ENCODE measurements around the gene GPR52.

GPR52 gene

GRCh38 chr1:174466607-174467006 lies 18.8 kb downstream of the GPR52 start:
- DNase-seq (ENCODE audit: low spot score), result no peak

GRCh38 chr1:174469052-174469451 lies 21.3 kb downstream of the GPR52 start:
- DNase-seq (ENCODE audit: low spot score), result no peak

DNA sequence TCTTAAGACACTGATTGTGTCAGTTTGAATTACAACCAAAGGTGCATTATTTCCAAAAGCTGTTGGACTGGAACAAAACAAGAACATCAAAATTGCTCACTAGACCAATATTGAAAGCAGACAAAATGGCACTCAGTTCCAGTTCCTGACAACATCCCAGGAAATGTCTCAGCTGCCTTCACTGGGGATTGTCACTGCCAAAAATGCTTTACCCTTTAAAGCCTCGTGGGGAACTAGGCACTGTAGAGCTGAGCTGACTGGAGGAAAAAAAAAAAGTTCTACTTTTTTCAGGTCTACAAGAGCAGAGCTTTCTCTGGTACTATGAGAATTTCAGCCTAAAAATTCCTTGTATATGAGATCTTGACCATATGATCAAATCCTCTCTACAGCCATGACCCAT lies 21.9 kb downstream of the GPR52 start:
- DNase-seq (ENCODE audit: low spot score), result no peak

- no peak for DNase-seq (ENCODE audit: low spot score)
Observed at GRCh38 chr1:174479281-174479680, 31.5 kb downstream of the GPR52 start.

DNA sequence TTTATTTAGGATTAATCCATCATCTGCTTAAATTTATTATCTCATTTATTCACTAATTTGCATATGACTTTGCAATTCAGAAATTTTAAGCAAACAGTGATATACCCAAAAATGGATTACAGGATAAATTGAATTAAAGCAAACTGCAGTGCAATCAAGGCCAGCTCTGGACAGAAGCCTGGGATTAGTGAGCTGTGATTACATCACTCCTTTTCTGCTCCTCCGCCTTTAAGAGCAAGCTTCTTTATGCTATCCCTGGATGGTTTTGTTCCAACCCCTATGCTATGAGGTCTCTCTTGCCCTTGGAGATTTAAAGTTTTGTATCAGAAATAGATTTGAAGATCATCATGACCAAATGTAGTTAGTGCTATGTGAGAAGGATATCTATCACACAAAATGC lies 32.6 kb downstream of the GPR52 start:
- peak; percentile 52 for DNase-seq (ENCODE audit: low spot score)

- DNase-seq (ENCODE audit: low spot score), result no peak
Observed at GRCh38 chr1:174491606-174492005, 43.8 kb downstream of the GPR52 start.

DNA sequence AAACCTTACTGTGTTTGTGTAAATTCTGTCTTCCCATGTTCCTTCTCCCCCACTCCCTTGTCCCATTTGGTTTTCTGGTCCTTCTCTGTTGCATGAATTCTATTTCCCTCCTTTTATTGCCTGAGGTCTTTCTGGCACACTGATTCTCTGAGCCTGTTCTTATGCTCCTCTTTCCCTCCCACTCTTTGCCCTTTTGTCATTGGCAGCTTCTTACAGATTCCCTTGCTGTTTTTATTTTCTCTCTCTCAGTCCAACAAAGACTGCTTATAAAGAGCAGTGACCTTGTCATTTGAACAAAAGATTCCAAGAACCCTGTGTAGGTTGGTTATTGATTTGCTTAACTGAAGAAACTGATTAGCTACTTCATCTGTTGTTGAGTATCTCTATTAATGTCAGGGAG lies 49.7 kb downstream of the GPR52 start:
- no peak for DNase-seq (ENCODE audit: low spot score)

All from D341Med (cell line).